NT2/D1 (cell line): ENCODE measurements around the gene SLCO3A1.

ENCODE experiments used
- DNase-seq: peaks from one replicate; pipeline ENCODE4 v3.0.0-alpha.2; 2011; ENCODE audit warnings: low read depth, low spot score
- H3K27me3 ChIP-seq: 2 replicates; pipeline ENCODE4 v1.6.0; 2011; ENCODE audit warnings: mild to moderate bottlenecking; ENCODE audit not compliant: insufficient read length, insufficient read depth
- H3K36me3 ChIP-seq: 2 replicates; pipeline ENCODE4 v1.6.1; 2011; ENCODE audit warnings: mild to moderate bottlenecking, low read length, mixed read lengths; ENCODE audit not compliant: insufficient read depth, insufficient read length
- H3K4me1 ChIP-seq: 2 replicates; pipeline ENCODE4 v1.5.1; 2011; ENCODE audit not compliant: insufficient read depth, insufficient read length
- H3K4me3 ChIP-seq: 2 replicates; pipeline ENCODE4 v1.5.1; 2011; ENCODE audit warnings: low read depth; ENCODE audit not compliant: insufficient read length
- H3K9ac ChIP-seq: 2 replicates; pipeline ENCODE4 v1.6.0; 2011; ENCODE audit warnings: low read depth; ENCODE audit not compliant: insufficient read length
- H3K9me3 ChIP-seq: 2 replicates; pipeline ENCODE4 v1.5.1; 2011; ENCODE audit warnings: mild to moderate bottlenecking, low read length; ENCODE audit not compliant: insufficient read depth
- SUZ12 ChIP-seq: IDR thresholded peaks from 2 replicates; pipeline ENCODE4 v1.6.1; 2011; ENCODE audit not compliant: insufficient read length, insufficient read depth; ENCODE audit errors: extremely low read depth
- YY1 ChIP-seq: IDR thresholded peaks from 2 replicates; pipeline ENCODE4 v1.6.1; 2011; ENCODE audit not compliant: insufficient read length, insufficient read depth
- ZNF274 ChIP-seq: IDR thresholded peaks from 2 replicates; pipeline ENCODE4 v1.6.1; 2011; ENCODE audit warnings: mild to moderate bottlenecking, low read depth, low read length

The SLCO3A1 gene

DNA sequence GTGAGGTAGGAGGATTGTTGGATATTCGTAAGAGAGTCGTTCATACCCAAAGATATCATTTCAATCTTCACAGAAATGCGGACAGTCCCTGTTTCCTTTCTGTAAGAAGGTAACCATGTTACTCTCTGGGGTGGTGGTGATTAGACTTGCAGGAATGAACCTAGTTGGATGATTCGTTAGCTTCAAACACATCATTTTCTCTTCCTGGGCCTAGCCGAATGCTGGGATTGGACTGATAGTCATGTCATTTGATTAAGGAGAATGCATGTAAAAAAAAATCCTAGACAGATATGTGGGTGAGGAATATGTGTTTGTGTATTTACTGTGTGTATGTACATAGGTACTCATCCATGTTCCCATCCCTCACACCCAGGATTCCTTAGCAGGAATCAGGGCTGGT is 12.4 kb downstream of the SLCO3A1 start:
- DNase-seq = no peak
- Histone ChIP-seq H3K9ac (no peak overlapping the region), H3K9me3 (no peaks in the 10 kb centered on the region), H3K4me1 (peaks cover 10% of the 10 kb centered on the region), H3K36me3 (no peaks in the 10 kb centered on the region), H3K27me3 (no peaks in the 10 kb centered on the region), H3K4me3 (no peak overlapping the region)
- TF ChIP-seq SUZ12 (no peak), YY1 (no peak), ZNF274 (no peak)

DNA sequence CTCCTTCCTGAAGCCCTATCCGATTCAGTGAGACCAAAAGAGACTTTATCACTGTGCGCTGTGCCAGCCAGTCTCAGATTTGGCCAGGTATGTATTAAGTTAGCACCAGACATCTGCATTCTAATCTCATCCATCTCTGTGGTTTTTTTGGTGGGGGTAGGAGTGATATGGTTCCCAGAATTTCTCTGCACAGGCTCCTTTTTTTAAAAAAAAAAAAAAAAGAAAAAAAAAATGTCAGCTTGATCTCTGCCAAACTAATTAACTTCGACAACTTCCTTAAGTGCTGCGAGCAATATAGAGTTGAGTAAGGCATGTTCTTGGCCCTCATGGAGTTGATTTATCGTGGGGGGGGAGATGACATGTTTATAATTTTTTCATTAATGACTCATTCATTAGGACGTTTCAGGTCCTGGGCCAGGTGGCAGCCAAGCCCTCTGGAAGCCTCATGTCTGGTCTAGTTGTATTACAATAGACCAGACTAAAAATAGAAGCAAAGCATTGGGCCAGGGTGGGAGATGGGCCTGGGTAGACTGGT is 12.9 kb downstream of the SLCO3A1 start:
- H3K4me3 ChIP-seq = no peak overlapping the region
- no peak for DNase-seq

DNA sequence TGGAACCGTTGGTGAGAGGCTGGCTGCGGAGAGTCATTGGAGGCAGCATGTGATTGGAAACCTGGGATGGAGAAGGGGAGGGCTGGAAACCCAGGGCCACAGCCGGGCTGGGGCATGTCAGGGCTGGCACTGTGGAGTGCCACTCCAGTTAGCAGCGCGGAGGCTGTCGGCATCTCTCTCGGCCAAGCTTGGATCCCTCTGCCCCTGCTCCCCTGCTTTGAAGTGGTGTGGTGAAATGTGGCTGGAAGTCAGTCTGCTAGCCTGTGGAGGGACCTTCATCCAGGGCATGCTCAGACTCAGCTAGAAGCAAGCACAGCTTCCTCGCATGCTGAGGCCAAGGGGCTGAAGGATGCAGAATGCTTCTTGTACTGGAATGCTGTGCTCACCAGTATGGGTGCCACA is 13.5 kb downstream of the SLCO3A1 start:
- Histone ChIP-seq H3K9me3 (no peaks in the 10 kb centered on the region), H3K36me3 (no peaks in the 10 kb centered on the region), H3K4me3 (no peak overlapping the region), H3K9ac (no peak overlapping the region), H3K27me3 (no peaks in the 10 kb centered on the region), H3K4me1 (peaks cover 10% of the 10 kb centered on the region)
- no peak for TF ChIP-seq ZNF274
- no peak for TF ChIP-seq YY1
- TF ChIP-seq SUZ12 = no peak
- no peak for DNase-seq

More for the DNA sequence above, 12.9 kb downstream of the SLCO3A1 start:
- Histone ChIP-seq H3K9ac (no peak overlapping the region), H3K9me3 (no peaks in the 10 kb centered on the region), H3K27me3 (no peaks in the 10 kb centered on the region), H3K4me1 (peaks cover 10% of the 10 kb centered on the region), H3K36me3 (no peaks in the 10 kb centered on the region)
- TF ChIP-seq ZNF274 = no peak
- no peak for TF ChIP-seq SUZ12
- TF ChIP-seq YY1 = no peak

DNA sequence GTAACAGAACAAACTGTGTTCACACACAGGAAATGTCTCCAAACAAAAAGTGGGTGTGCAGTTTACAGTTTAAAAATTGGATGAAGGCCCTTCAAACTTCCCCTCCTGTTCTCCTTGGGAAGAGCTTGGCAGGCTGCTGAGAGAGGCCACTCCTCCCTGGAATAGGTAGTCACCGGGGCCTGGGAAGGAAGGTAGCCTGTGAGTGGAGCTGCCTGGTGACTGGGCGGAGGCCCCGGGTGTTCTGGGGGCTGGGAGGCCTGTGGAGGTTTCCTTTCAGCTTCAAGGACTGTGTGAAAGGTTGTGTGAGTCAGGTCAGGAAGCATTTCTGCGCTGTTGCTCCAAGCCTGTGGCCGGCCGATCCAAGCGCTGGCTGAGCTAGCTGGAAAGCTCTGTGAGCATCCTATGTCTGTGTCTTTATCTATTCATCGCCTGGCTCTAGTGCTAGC is 14.1 kb downstream of the SLCO3A1 start:
- H3K36me3 ChIP-seq = no peaks in the 10 kb centered on the region
- no peak for TF ChIP-seq ZNF274
- no peak for TF ChIP-seq YY1
- no peak for TF ChIP-seq SUZ12
- no peaks in the 10 kb centered on the region for H3K9me3 ChIP-seq
- no peak overlapping the region for H3K4me3 ChIP-seq
- H3K27me3 ChIP-seq = no peaks in the 10 kb centered on the region
- no peak for DNase-seq
- peaks cover 10% of the 10 kb centered on the region for H3K4me1 ChIP-seq
- no peak overlapping the region for H3K9ac ChIP-seq

DNA sequence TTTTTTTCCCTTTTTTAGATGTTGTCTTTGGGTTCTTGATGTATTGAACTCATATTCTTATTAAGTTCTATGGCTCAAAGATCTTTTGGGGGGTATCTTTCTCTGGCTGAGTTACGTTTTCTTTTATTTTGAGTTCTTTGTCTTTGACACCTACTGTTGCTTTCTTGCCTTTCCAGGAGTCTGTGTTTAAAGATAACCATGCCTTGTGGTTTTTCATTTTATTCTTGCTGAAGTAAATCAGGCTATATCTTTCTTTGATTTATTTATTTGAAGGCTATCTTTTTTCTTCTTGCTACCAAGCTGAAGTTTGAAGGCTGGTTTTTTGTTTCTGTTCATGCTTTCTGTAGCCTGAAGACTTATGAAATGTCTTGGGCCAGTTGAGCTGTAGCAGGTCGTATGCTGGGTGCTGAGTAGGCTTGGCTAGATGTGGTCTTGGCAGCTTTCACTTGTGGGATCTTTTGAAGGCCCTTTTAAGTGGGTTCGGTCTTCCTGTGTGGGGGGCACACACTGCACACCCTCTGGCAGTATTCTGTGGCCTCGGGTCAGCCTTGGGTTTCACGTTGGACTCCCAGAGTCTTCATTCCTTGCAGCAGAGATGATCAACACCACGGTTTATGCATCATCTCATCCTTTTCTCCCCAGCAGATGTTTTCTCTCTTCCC is 17.5 kb downstream of the SLCO3A1 start:
- H3K36me3 ChIP-seq = no peaks in the 10 kb centered on the region
- peaks cover 4% of the 10 kb centered on the region for H3K4me1 ChIP-seq
- DNase-seq = no peak
- no peak overlapping the region for H3K9ac ChIP-seq
- no peak for TF ChIP-seq SUZ12
- no peak for TF ChIP-seq YY1
- no peak for TF ChIP-seq ZNF274
- H3K9me3 ChIP-seq = no peaks in the 10 kb centered on the region
- H3K27me3 ChIP-seq = no peaks in the 10 kb centered on the region
- no peak overlapping the region for H3K4me3 ChIP-seq

DNA sequence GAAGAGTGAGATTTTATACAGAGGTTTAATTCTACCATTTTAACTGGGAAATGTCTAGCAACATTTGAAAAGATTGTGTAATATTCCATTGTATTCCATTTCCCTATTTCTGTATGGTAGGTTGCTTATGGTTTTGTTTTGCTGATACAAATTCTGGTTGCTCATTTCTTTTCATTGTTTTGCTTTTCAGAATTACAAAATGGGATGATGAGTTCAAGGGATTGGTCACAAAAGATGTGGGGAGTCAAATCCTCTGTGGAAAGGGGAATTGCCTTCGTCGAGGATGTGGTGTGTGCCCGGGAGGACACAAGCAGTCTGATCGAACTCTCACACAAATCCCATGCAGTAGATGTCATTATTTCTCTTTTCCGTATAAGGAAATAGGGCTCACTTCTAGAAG is 18.3 kb downstream of the SLCO3A1 start:
- H3K36me3 ChIP-seq = no peaks in the 10 kb centered on the region
- no peak overlapping the region for H3K4me3 ChIP-seq
- TF ChIP-seq YY1 (no peak), ZNF274 (no peak), SUZ12 (no peak)
- H3K27me3 ChIP-seq = no peaks in the 10 kb centered on the region
- no peak overlapping the region for H3K9ac ChIP-seq
- DNase-seq = no peak
- H3K9me3 ChIP-seq = no peaks in the 10 kb centered on the region
- peaks cover 3% of the 10 kb centered on the region for H3K4me1 ChIP-seq

DNA sequence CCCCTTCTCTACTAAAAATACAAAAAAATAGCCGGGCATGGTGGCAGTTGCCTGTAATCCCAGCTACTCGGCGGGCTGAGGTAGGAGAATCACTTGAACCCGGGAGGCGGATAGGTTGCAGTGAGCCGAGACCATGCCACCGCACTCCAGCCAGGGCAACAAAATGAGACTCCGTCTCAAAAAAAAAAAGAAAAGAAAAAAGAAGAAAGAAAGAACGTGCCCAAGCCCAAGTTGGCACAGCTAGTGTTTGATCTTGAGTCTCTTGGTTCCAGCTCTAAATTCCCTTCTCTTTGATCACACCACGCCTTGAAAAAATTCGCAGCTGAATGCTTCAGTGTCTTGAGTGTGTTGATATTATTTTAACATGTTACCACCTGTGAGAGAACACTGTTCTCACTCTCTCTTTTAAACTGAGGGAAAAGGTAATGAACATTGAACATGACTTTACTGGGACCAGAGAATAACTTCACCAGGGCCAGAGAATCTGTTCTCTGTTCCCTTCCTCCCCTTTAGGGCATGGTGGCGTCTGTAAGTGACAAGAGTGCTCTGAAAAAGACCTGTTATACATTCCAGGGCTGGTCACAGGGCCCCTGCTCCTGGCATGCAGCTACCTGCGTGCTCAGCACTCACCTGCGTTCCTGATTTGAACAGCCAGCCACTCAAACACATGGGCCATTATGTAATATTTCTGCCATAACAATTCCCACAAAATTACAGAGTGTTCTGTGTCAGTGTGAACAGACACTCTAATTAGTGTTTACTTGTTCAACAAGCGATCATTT is 19.0 kb downstream of the SLCO3A1 start:
- no peaks in the 10 kb centered on the region for H3K4me1 ChIP-seq
- no peaks in the 10 kb centered on the region for H3K36me3 ChIP-seq
- no peak for DNase-seq
- H3K9me3 ChIP-seq = no peaks in the 10 kb centered on the region
- TF ChIP-seq SUZ12 (no peak), ZNF274 (no peak), YY1 (no peak)
- H3K9ac ChIP-seq = no peak overlapping the region
- H3K4me3 ChIP-seq = no peak overlapping the region
- H3K27me3 ChIP-seq = no peaks in the 10 kb centered on the region
